T-helper 22 cell (primary cell): Measurements from ENCODE around the gene AMBRA1.

Experiments
- DNase-seq: peaks from one replicate; pipeline ENCODE4 v3.0.0-alpha.2; 2020; ENCODE audit warnings: low read depth

The AMBRA1 gene

DNA sequence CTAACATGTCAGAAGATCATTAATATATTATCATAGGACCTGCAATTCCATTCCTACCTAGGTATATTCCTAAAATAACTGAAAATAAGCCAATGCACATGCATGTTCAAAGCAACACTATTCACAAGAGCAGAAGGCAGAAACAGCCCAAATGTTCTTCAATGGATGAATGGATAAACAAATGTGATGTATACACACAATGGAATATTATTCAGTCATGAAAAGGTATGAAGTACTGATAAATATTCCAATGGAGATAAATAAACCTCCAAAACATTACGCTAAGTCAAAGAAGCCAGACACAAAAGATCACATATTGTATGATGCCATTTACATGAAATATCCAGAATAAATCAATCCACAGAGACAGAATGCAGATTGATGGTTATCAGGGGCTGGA, 16.8 kb downstream of the AMBRA1 start:
- no peak for DNase-seq

DNA sequence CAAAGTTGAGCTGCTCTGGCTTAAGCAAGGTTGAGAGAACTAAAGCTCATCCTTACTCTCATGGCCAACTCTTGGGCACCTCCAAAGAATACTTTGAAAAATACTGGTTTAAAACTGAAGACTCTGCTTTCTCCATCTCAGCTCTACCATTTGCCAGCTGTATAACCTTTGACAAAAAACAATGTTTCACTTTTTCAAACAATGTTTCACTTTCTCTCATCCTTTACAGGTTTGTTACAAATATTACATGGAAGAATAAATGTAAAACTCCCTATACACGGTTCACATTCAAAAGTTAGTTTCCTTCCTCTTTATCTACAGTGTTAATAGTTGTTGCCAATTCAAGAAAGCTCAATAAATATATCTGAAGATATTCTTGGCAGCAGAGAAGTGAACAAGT, 19.2 kb downstream of the AMBRA1 start:
- no peak for DNase-seq

- no peak for DNase-seq
Observed at GRCh38 chr11:46570790-46571398, 22.9 kb downstream of the AMBRA1 start.

DNA sequence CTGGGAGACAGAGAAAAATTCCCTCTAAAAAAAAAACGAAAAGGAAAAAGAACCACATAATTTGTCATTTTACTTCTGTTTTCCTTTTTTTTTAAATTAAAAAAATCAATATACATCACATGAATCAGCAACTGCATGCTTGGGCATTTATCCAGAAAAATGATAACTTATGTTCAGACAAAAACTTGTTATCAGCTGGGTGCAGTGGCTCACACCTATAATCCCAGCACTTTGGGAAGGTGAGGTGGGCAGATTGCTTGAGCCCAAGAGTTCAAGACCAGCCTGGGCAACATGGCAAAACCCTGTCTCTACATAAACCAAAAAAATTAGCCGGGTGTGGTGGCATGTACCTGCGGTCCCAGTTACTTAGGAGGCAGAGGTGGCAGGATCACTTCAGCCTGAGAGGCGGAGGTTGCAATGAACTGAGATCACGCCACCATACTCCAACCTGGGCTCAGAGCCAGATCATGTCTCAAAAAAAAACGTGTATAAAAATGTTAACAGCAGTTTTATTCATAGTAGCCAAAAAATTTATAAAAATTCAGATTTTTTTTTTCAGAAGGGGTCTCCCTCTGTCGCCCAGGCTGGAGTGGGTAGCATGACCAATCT, 28.5 kb downstream of the AMBRA1 start:
- DNase-seq: no peak

- no peak for DNase-seq
Observed at GRCh38 chr11:46564459-46564858, 29.4 kb downstream of the AMBRA1 start.

GRCh38 chr11:46562527-46562926, 31.3 kb downstream of the AMBRA1 start:
- no peak for DNase-seq

DNA sequence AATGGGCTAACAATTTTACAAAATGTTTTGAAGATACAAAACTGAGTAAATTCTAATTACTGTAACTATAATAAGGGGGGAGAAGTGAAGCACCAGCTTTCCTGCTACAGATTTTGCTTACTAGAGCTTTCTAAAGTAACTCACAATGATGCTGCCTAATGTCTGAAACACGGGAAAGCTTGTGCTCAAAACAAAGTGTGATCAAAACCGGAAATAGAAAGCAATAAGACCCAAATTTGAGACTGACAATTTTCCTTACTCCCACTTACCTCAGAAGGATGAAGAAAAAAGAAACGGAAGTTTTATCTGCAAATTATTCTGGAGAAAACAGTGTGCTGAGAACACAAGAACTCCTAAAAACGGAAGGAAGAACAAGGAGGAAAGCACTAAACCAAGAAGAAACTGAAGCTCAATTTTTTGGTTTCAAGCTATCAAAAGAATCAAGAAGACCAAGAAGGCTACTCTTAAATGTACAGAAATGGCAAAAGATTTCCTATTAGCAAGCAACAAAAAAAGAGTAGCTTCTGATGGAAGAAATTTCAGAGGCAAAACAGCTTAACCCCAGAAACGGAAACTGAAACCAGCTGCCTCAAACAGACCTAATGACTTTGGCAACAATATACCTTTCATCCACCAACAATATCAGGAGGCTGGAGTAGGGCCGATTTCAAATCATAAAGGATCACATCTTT, 33.4 kb downstream of the AMBRA1 start:
- DNase-seq: peak; percentile 4

DNA sequence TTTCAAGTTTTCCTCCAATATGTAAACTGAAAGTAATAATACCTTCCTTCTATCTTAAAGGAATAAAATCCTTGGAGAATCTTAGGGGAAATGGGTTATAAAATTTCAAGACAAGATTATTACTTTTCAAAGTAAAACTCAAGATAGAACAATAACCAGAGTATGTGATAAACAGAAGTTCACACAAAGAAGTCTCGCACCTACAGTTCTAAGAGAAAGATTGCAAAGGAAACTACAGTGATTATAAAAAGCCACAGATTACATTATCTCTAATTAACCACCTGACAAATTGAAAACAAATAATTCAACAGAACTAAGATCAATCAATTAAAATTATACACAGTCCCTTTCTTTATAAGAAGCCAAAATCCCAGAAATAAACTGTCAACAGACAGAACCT, 34.0 kb downstream of the AMBRA1 start:
- no peak for DNase-seq

DNA sequence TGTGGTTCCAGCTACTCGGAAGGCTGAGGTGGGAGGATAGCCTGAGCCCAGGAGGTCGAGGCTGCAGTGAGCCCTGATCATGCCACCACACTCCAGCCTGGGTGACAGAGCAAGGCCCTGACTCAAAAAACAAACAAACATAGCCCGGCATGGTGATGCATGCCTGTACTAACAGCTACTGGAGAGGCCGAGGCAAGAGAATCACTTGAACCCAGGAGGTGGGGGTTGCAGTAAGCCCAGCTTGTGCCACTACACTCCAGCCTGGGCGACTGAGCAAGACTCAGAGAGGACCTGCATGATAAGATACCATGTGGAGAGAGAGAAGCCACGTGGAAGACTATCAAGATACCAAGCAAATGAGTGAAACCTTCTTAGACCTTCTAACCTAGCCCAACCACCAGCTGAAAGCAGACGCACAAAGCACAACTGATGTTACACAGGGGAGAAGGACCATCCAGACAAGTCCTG, 36.1 kb downstream of the AMBRA1 start:
- no peak for DNase-seq

- no peak for DNase-seq
Observed at GRCh38 chr11:46555267-46556054, 38.4 kb downstream of the AMBRA1 start.

DNA sequence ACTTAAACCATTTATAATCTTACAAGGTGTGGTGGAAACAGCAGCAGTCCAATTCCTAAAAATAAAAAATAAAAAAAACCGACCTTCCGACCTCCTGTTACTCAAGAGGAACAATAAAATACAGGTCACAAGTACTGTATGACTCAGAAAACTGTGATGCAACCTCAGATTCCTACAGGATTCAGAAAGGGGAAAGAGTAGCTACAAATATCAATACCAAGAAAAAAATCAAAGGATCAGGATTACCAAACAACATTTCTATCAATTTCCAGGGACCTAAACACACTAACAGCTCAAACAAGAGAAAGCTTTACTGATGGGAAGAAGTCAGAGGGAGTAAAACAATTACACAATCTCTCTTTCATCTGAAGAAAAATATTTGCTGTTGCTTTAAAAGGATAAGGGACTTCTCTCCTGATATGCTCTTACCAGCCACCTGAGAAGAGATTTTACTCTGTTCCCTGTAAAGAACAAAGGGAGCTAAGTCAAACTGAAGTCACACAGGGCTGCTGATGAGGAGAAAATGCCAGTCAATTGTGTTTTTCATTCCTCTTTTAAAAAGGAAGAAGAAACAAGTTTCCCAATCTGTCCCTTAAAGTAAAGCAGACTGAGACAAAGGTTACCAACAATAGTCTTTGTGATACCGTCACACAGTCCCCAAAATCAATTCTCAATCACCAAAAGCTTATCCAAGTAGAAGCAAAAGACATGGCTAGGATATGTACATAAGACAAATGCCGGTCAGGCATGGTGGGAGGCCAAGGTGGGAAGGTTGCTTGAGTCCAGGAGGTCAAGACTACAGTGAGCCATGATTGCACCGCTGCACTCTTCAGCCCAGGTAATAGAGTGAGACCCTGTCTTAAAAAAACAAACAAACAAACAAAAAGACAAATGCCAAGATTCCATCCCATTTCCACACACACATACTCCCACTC, 39.3 kb downstream of the AMBRA1 start:
- DNase-seq: no peak

DNA sequence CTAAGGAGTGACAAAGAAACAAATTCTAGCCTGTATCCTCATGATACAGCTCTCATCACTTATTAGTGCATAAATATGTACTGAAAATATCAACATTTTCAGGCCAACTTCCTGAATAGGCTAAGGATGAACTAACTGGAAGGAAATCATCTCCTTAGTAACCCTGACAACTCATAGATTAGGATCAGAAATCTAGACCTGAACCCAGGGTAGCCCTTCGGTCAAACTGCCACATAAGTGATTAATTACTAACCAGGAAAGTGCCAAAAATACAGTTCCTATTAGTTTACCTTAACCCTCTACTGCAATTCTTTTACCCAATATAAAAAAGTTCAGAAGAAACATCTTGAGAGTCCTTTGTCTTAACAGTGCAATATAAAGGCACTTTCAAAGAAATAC, 40.0 kb downstream of the AMBRA1 start:
- no peak for DNase-seq

DNA sequence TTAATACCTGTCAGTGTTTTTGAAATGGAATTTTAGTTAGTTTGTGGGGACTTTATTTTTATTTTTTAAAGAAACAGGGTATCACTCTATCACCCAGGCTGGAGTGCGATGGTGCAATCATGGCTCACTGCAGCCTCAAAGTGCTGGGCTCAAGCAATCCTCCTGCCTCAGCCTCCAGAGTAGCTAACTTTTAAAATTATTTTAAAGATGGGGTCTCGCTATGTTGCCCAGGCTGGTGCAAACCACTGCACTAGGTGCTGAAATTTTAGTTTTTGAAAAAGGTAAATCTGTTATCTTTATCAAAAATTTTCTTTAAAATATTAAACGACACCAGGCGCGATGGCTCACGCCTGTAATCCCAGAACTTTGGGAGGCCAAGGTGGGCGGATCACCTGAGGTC, 42.6 kb downstream of the AMBRA1 start:
- DNase-seq: no peak

DNA sequence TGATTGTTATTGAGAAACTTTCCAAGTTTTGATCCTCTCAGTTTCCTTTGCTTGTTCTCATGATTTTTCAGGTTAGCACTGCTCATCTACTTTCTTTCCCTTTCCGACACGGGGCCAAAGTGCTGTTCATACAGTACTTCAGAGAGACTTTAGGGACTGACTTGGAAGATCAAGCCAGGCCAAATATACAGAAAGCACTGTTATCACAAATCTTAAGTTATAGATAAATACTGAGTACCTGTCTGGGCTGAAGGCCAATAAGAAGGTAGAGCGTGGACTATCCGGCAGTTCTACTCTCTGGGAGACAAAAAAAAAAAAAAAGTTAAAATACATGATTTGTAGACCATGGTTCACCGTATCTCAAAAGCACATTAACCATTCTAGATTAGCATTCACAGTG, 46.2 kb downstream of the AMBRA1 start:
- DNase-seq: no peak

DNA sequence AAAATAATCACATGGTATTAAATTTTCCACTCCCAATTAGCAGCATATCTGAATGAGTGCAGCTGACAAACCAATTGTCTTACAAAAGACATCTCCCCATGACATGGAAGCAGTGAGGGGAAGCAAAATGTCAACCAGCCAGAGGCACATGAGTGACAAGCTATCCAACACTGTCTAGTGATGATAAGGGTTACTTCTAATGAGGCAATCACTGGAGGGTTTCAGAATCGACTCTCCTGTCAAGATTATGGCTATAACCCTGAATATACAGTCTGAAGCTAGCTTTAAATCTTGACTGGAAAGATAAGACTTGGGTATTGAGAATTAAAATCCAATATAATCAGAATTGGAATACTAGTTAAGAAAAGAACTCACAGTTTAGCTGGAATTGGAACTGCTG, 50.3 kb downstream of the AMBRA1 start:
- DNase-seq: no peak

DNA sequence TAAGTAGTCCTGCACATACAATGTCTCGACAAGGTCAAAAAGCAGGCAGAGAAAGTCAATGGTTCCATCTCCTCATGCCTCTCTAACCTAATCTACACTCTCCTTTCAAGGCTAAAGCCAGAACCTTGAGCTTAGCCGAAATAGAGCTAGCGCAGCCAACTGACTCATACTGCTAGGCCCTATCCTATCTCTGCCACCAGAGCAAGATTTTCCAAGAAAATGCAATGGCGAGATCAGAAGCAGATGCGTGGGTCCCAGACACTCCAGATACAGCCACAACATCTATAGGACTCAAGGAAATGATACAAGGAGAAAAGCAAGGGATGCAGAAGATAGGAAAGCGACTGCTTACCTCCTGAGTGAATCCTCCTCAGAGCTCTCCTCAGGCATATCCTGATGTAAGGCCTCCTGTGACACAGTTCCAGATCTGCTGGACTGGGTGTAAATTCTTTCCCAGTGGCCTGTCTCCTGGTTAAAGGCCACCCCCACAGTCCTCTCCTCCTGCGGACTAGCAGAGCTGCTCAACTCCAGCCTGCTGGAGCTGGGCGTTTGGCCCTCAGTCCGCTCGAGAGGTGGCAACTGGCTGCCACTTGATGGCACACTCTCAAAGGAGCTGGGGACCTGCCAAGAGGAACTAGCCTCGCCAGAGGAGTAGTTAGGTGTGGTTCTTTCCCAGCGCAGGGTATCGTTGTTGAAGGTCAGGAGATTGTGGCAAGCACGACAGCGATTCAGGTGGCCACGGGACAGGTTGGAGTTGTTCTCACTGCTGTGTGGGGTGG, 52.0 kb downstream of the AMBRA1 start:
- no peak for DNase-seq

GRCh38 chr11:46540807-46541206, 53.0 kb downstream of the AMBRA1 start:
- no peak for DNase-seq

DNA sequence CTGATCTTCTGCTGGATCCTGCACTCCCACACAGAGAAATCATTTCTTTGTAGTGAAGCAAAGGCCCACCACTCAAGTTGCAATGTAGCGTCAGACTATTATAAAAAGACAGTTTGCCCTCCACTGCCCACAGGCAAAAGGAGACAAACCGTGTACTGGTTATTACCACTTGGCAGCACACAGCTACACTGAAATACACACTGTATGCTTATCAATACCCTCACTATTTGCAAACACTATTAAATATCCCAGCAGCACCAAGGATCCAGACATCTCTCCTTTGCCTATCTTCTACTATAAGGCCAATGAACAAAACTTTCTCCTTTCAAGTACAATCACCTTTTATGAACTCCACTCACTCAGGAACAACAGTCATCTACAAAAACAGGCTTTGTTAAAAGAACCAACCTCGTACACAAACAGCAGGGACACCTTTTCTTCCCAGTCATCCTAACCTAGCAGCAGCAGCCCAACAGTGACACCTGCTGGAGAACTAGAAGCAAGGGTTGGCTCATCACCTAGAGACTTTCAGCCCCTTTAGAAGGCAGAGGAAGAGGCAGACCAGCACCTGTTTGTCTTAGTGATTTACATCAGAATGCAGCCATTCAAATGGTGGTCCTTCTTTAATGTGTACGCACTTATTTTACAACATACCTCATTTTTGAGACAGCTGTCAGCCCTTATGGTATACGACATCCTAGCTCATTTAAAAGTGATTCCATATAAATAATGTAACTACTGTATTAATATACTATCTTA, 56.1 kb downstream of the AMBRA1 start:
- DNase-seq: peak; percentile 7

- DNase-seq: no peak
Observed at GRCh38 chr11:46537121-46537520, 56.7 kb downstream of the AMBRA1 start.

- DNase-seq: no peak
Observed at GRCh38 chr11:46535688-46536087, 58.1 kb downstream of the AMBRA1 start.
